Spinal cord (tissue), 10 donors: Measurements from ENCODE around the gene STPG4. TPM values are rescaled to one million over a fixed set of nuclear protein-coding genes. Genes with fewer than 3 reads are reported as not detected.
A peak's percentile ranks its signal among the peaks of the same experiment; 100 is the strongest.

Experiments
- DNase-seq, 6 donors: peaks; one replicate each; pipeline versions ENCODE4 v3.0.0 to v3.0.0-alpha.2; 2013 to 2015; ENCODE audit warnings: low spot score in 6 of 6, low read depth in 4 of 6
- H3K27ac ChIP-seq: one replicate; pipeline ENCODE4 v1.5.1; 2013; ENCODE audit warnings: low read depth, low read length, control low read depth
- H3K27me3 ChIP-seq: one replicate; pipeline ENCODE4 v1.6.1; 2013; ENCODE audit warnings: low read length; ENCODE audit not compliant: control insufficient read depth, insufficient read depth
- H3K36me3 ChIP-seq: one replicate; pipeline ENCODE4 v1.6.1; 2013; ENCODE audit warnings: low read length; ENCODE audit not compliant: control insufficient read depth, insufficient read depth
- H3K4me1 ChIP-seq: one replicate; pipeline ENCODE4 v1.6.1; 2013; ENCODE audit warnings: low read length; ENCODE audit not compliant: control insufficient read depth, insufficient read depth
- H3K4me3 ChIP-seq: one replicate; pipeline ENCODE4 v1.5.1; 2013; ENCODE audit warnings: low read depth, low read length, control low read depth
- H3K9me3 ChIP-seq: one replicate; pipeline ENCODE4 v1.6.1; 2013; ENCODE audit warnings: low read length; ENCODE audit not compliant: control insufficient read depth, insufficient read depth
- WGBS: methylation state at CpG from one replicate; pipeline ENCODE4 v1.1.5; 2013; ENCODE audit warnings: missing lambda C conversion rate; ENCODE audit not compliant: insufficient coverage; 5-methylcytosine and 5-hydroxymethylcytosine counted together
- polyA plus RNA-seq, 2 donors: library from polyadenylated mRNA; unstranded; fragments of 120-200 nt; gene quantifications; one replicate each; pipeline ENCODE4 v1.2.1, GENCODE V29; 2013; ENCODE audit not compliant: insufficient read length in 2 of 2
- total RNA-seq, 2 donors: library from RNA; depleted of rRNA in 1 of 2; stranded (reverse); fragments of 120-200 nt in 1 of 2; fragments of >200 nt in 1 of 2; gene quantifications; one replicate each; pipeline versions ENCODE4 v1.2.3 to v1.2.4, GENCODE V29; 2013 to 2014
- donor health status: healthy.

STPG4 gene
- total and polyA plus RNA-seq, 4 donors = 0.35 to 0.74 (median 0.44) TPM; not detected in 1

- Histone ChIP-seq H3K27ac (peak overlapping the region; percentile 81), H3K4me3 (no peak overlapping the region)
Measured at GRCh38 chr2:47070920-47071824, 83.9 kb downstream of the STPG4 start.

GRCh38 chr2:47070155-47070919, 84.8 kb downstream of the STPG4 start:
- Histone ChIP-seq H3K27ac (peak overlapping the region; percentile 61), H3K9me3 (no peaks in the 10 kb centered on the region), H3K36me3 (peaks cover 66% of the 10 kb centered on the region), H3K27me3 (no peaks in the 10 kb centered on the region), H3K4me3 (no peak overlapping the region), H3K4me1 (peaks cover 87% of the 10 kb centered on the region)
- DNase-seq = no peak
- WGBS = 81% methylated on average over 12 of the region's 13 CpGs

More at GRCh38 chr2:47070920-47071824, 83.9 kb downstream of the STPG4 start:
- no peaks in the 10 kb centered on the region for H3K27me3 ChIP-seq
- 85% methylated on average over 13 of the region's 15 CpGs for WGBS
- peak in 1 of 6 donors; percentile 49 for DNase-seq
- peaks cover 87% of the 10 kb centered on the region for H3K4me1 ChIP-seq
- peaks cover 68% of the 10 kb centered on the region for H3K36me3 ChIP-seq
- H3K9me3 ChIP-seq = no peaks in the 10 kb centered on the region

GRCh38 chr2:47069628-47070154, 85.4 kb downstream of the STPG4 start:
- 61% methylated on average over 5 of the region's 6 CpGs for WGBS
- Histone ChIP-seq H3K36me3 (peaks cover 66% of the 10 kb centered on the region), H3K27me3 (no peaks in the 10 kb centered on the region), H3K27ac (peak overlapping the region; percentile 61), H3K4me3 (no peak overlapping the region), H3K9me3 (no peaks in the 10 kb centered on the region), H3K4me1 (peaks cover 84% of the 10 kb centered on the region)
- peak in 1 of 6 donors; percentile 62 for DNase-seq

- DNase-seq = no peak
- Histone ChIP-seq H3K4me1 (peaks cover 84% of the 10 kb centered on the region), H3K27ac (peak overlapping the region; percentile 61), H3K27me3 (no peaks in the 10 kb centered on the region), H3K9me3 (no peaks in the 10 kb centered on the region), H3K36me3 (peaks cover 61% of the 10 kb centered on the region), H3K4me3 (no peak overlapping the region)
- WGBS = 88% methylated on average over 4 of the region's 6 CpGs
Measured at GRCh38 chr2:47068981-47069627, 86.0 kb downstream of the STPG4 start.

GRCh38 chr2:47067788-47068407, 87.2 kb downstream of the STPG4 start:
- DNase-seq = no peak
- Histone ChIP-seq H3K9me3 (no peaks in the 10 kb centered on the region), H3K4me3 (no peak overlapping the region), H3K36me3 (peaks cover 50% of the 10 kb centered on the region), H3K27ac (no peak overlapping the region), H3K4me1 (peaks cover 85% of the 10 kb centered on the region), H3K27me3 (no peaks in the 10 kb centered on the region)
- WGBS = 89% methylated on average over 13 of the region's 14 CpGs

GRCh38 chr2:47065771-47066380, 89.2 kb downstream of the STPG4 start:
- H3K9me3 ChIP-seq = no peaks in the 10 kb centered on the region
- H3K27me3 ChIP-seq = no peaks in the 10 kb centered on the region
- 81% methylated on average over 2 of the region's 4 CpGs for WGBS
- H3K4me3 ChIP-seq = no peak overlapping the region
- DNase-seq = no peak
- H3K36me3 ChIP-seq = peaks cover 37% of the 10 kb centered on the region
- no peak overlapping the region for H3K27ac ChIP-seq
- H3K4me1 ChIP-seq = peaks cover 81% of the 10 kb centered on the region

- Histone ChIP-seq H3K4me3 (no peak overlapping the region), H3K9me3 (no peaks in the 10 kb centered on the region), H3K27me3 (no peaks in the 10 kb centered on the region), H3K36me3 (peaks cover 40% of the 10 kb centered on the region), H3K27ac (no peak overlapping the region), H3K4me1 (peaks cover 79% of the 10 kb centered on the region)
- 100% methylated on average over 2 of the region's 3 CpGs for WGBS
- DNase-seq = no peak
Measured at GRCh38 chr2:47065343-47065742, 89.8 kb downstream of the STPG4 start.

GRCh38 chr2:47064106-47064505, 91.0 kb downstream of the STPG4 start:
- DNase-seq = peak in 1 of 6 donors; percentile 88
- Histone ChIP-seq H3K27me3 (no peaks in the 10 kb centered on the region), H3K27ac (no peak overlapping the region), H3K36me3 (peaks cover 27% of the 10 kb centered on the region), H3K9me3 (no peaks in the 10 kb centered on the region), H3K4me3 (no peak overlapping the region), H3K4me1 (peaks cover 71% of the 10 kb centered on the region)
- 57% methylated on average over 5 of the region's 5 CpGs for WGBS
